SK-N-SH (cell line): ENCODE results near the gene SLIT1. TPM values are rescaled to one million over a fixed set of nuclear protein-coding genes. Genes with fewer than 3 reads are reported as not detected.

Experiments
- CTCF ChIA-PET: fragments of 300-600, 350-600 bp; formaldehyde crosslinking; extraction: SDS; loops from one replicate; lab custom pipeline; 2021; lab: Yijun Ruan, JAX
- POLR2A ChIA-PET: fragments of 350-600 bp; sonication (Branson Sonifier 250); formaldehyde crosslinking; extraction: SDS; loops from one replicate; lab custom pipeline; 2020; ENCODE audit warnings: antibody characterized with exemption, inconsistent platforms; lab: Yijun Ruan, JAX
- DNase-seq: peaks from one replicate; pipeline ENCODE4 v3.0.0; 2012
- H2AFZ ChIP-seq: fragments of 200-600 bp; sonication (generic); 2 replicates; pipeline ENCODE4 v1.8.1; 2016; ENCODE audit warnings: antibody characterized with exemption, mild to moderate bottlenecking, low read depth
- H3F3A ChIP-seq: fragments of 200-600 bp; sonication (generic); replicated peaks from 2 replicates; pipeline ENCODE3; 2016; ENCODE audit warnings: antibody characterized with exemption, mild to moderate bottlenecking; ENCODE audit not compliant: insufficient read depth
- H3K27ac ChIP-seq, 2 experiments: fragments of 200-500 bp in 1 of 2; fragments of 200-600 bp in 1 of 2; sonication (Bioruptor generic) in 1 of 2; sonication (generic), shearing (Covaris generic) in 1 of 2; 2 replicates each; pipeline versions ENCODE4 v1.5.1 to v1.6.1; 2014 to 2016; ENCODE audit warnings: low read depth in 2 of 2, inconsistent platforms in 1 of 2, low read length in 1 of 2, mild to moderate bottlenecking in 1 of 2, mixed read lengths in 1 of 2
- H3K27me3 ChIP-seq: fragments of 200-600 bp; sonication (generic), shearing (Covaris generic); 2 replicates; pipeline ENCODE4 v1.6.1; 2016; ENCODE audit warnings: mixed run types; ENCODE audit not compliant: insufficient read depth
- H3K36me3 ChIP-seq, 2 experiments: fragments of 200-500 bp in 1 of 2; fragments of 200-600 bp in 1 of 2; sonication (Bioruptor generic) in 1 of 2; sonication (generic) in 1 of 2; replicated peaks in 1 of 2; 2 replicates each; pipeline versions ENCODE3 to v1.5.1; 2014 to 2016; ENCODE audit warnings: low read length in 1 of 2, mild to moderate bottlenecking in 1 of 2; ENCODE audit not compliant: insufficient read depth in 2 of 2, control insufficient read depth in 1 of 2
- H3K4me1 ChIP-seq, 2 experiments: fragments of 200-500 bp in 1 of 2; fragments of 200-600 bp in 1 of 2; sonication (Bioruptor generic) in 1 of 2; sonication (generic), shearing (Covaris generic) in 1 of 2; 2 replicates each; pipeline versions ENCODE4 v1.5.1 to v1.6.1; 2014 to 2016; ENCODE audit warnings: low read depth in 1 of 2, low read length in 1 of 2, mixed run types in 1 of 2; ENCODE audit not compliant: insufficient read depth in 2 of 2, control insufficient read depth in 1 of 2
- H3K4me2 ChIP-seq: fragments of 200-600 bp; sonication (generic), shearing (Covaris generic); 2 replicates; pipeline ENCODE4 v1.6.1; 2017; ENCODE audit warnings: mixed run types
- H3K4me3 ChIP-seq, 2 experiments: fragments of 200-500 bp in 1 of 2; fragments of 200-600 bp in 1 of 2; sonication (Bioruptor generic) in 1 of 2; sonication (generic), shearing (Covaris generic) in 1 of 2; 2 replicates each; pipeline versions ENCODE4 v1.5.1 to v1.8.1; 2014 to 2016; ENCODE audit warnings: low read depth in 2 of 2, inconsistent platforms in 1 of 2, low read length in 1 of 2, mild to moderate bottlenecking in 1 of 2, mixed read lengths in 1 of 2, moderate library complexity in 1 of 2
- H3K79me2 ChIP-seq: fragments of 200-600 bp; sonication (generic); 2 replicates; pipeline ENCODE4 v1.8.1; 2017; ENCODE audit warnings: mild to moderate bottlenecking; ENCODE audit not compliant: insufficient read depth
- H3K9ac ChIP-seq: fragments of 200-600 bp; sonication (generic); 2 replicates; pipeline ENCODE4 v1.6.1; 2017; ENCODE audit warnings: mixed run types
- H3K9me2 ChIP-seq: fragments of 200-600 bp; sonication (generic); 2 replicates; pipeline ENCODE4 v1.6.1; 2017; ENCODE audit warnings: mixed run types
- H3K9me3 ChIP-seq: fragments of 200-600 bp; sonication (generic); 2 replicates; pipeline ENCODE4 v1.6.1; 2017; ENCODE audit warnings: mixed run types, mild to moderate bottlenecking, moderate library complexity
- H4K20me1 ChIP-seq: fragments of 200-600 bp; sonication (generic); 2 replicates; pipeline ENCODE4 v1.6.1; 2017; ENCODE audit warnings: mild to moderate bottlenecking, mixed run types; ENCODE audit not compliant: insufficient read depth
- ELF1 ChIP-seq: IDR thresholded peaks from 2 replicates; pipeline ENCODE4 v1.4.0; 2012
- FOSL2 ChIP-seq: IDR thresholded peaks from 2 replicates; pipeline ENCODE4 v1.4.0; 2012; ENCODE audit warnings: low read depth, mild to moderate bottlenecking, moderate library complexity, borderline replicate concordance
- GATA2 ChIP-seq: sonication (generic); formaldehyde crosslinking; IDR thresholded peaks from 2 replicates; pipeline ENCODE4 v1.5.0; 2020; ENCODE audit warnings: mild to moderate bottlenecking, missing genetic modification reagents
- MEF2A ChIP-seq: IDR thresholded peaks from 2 replicates; pipeline ENCODE4 v1.4.0; 2012; ENCODE audit warnings: low read depth, borderline replicate concordance
- PBX3 ChIP-seq: IDR thresholded peaks from 2 replicates; pipeline ENCODE4; 2012
- POLR2AphosphoS5 ChIP-seq: IDR thresholded peaks from 2 replicates; pipeline ENCODE4 v1.6.1; 2012; ENCODE audit warnings: low read depth, low read length
- REST ChIP-seq: IDR thresholded peaks from 2 replicates; pipeline ENCODE4 v1.6.1; 2012; ENCODE audit warnings: mild to moderate bottlenecking, low read depth, low read length, moderate library complexity
- SIN3A ChIP-seq: IDR thresholded peaks from 2 replicates; pipeline ENCODE4 v1.6.1; 2012; ENCODE audit warnings: low read depth, mild to moderate bottlenecking, low read length, moderate library complexity, borderline replicate concordance
- SMC3 ChIP-seq: IDR thresholded peaks from 2 replicates; pipeline ENCODE4 v1.6.1; 2012; ENCODE audit warnings: low read depth, low read length, improper control_type of control experiment
- TAF1 ChIP-seq: IDR thresholded peaks from 2 replicates; pipeline ENCODE4 v1.6.1; 2012; ENCODE audit warnings: low read depth, mild to moderate bottlenecking, low read length, moderate library complexity, borderline replicate concordance
- TCF12 ChIP-seq: IDR thresholded peaks from 2 replicates; pipeline ENCODE4 v1.4.0; 2012
- WGBS: methylation state at CpG from one replicate; pipeline ENCODE4 v1.1.6; 2017; ENCODE audit warnings: low lambda C conversion rate; 5-methylcytosine and 5-hydroxymethylcytosine counted together
- polyA plus RNA-seq, 3 experiments: library from polyadenylated mRNA; depleted of rRNA; stranded (reverse); fragments of >200 nt; gene quantifications; 2 replicates each; pipeline ENCODE4 v1.2.3, GENCODE V29; 2012
- TF ChIP-seq, protein P1 (sequence below): IDR thresholded peaks from 2 replicates; pipeline ENCODE4 v1.4.0; 2012; ENCODE audit warnings: low read depth, borderline replicate concordance
- TF ChIP-seq, protein P2 (sequence below): IDR thresholded peaks from 2 replicates; pipeline ENCODE4 v1.4.0; 2012; ENCODE audit warnings: low read depth, borderline replicate concordance

Gene SLIT1
- polyA plus RNA-seq, 1 of the 3 experiments (the other 2 are of a cell fraction): 0.05 TPM

DNA sequence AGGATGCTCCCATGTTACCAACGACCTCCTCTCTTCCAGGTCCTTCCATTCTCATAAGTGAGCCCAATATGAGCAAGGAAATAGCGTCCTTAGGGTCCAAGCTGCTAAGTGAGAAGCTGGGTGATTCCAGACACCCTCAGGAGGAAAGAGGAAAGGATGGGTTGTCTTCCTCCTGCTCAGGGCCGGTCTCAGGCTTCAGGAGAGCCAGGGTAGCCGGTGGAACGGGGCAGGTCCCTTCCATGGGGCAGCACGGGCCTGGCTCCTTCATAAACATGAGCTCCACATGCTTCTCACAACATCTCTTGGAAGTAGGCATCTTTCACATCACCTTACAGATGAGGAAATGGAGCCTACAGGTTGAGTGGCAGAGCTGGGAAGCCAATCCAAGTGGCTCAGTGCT is 12.7 kb downstream of the SLIT1 start:
- H3K27me3 ChIP-seq: peaks cover 20% of the 10 kb centered on the region; the same call in 1 of the 2 replicates
- no peak for DNase-seq
- no peaks in the 10 kb centered on the region for H3F3A ChIP-seq
- 43% methylated on average over 6 of the region's 6 CpGs for WGBS
- H3K27ac ChIP-seq: no peak overlapping the region
- no peaks in the 10 kb centered on the region for H3K79me2 ChIP-seq
- H4K20me1 ChIP-seq: no peaks in the 10 kb centered on the region
- peaks cover 0 to 17% of the 10 kb centered on the region in 2 experiments; a peak in 1 of 4 replicates for H3K4me1 ChIP-seq
- no peak overlapping the region for H2AFZ ChIP-seq
- H3K9me3 ChIP-seq: no peaks in the 10 kb centered on the region
- H3K4me2 ChIP-seq: no peak overlapping the region
- no peak overlapping the region for H3K4me3 ChIP-seq
- no peaks in the 10 kb centered on the region for H3K36me3 ChIP-seq
- H3K9me2 ChIP-seq: no peaks in the 10 kb centered on the region
- TF ChIP-seq GATA2 (CRISPR knock-in tag): no peak
- no peak for TF ChIP-seq REST
- no peak for TF ChIP-seq ELF1
- TF ChIP-seq PBX3: no peak
- no peak for TF ChIP-seq SIN3A
- TF ChIP-seq TAF1: no peak
- TF ChIP-seq FOSL2: no peak
- TF ChIP-seq MEF2A: no peak
- TF ChIP-seq TCF12: no peak
- TF ChIP-seq SMC3: no peak
- TF ChIP-seq POLR2AphosphoS5: no peak
- TF ChIP-seq, protein P1, sequence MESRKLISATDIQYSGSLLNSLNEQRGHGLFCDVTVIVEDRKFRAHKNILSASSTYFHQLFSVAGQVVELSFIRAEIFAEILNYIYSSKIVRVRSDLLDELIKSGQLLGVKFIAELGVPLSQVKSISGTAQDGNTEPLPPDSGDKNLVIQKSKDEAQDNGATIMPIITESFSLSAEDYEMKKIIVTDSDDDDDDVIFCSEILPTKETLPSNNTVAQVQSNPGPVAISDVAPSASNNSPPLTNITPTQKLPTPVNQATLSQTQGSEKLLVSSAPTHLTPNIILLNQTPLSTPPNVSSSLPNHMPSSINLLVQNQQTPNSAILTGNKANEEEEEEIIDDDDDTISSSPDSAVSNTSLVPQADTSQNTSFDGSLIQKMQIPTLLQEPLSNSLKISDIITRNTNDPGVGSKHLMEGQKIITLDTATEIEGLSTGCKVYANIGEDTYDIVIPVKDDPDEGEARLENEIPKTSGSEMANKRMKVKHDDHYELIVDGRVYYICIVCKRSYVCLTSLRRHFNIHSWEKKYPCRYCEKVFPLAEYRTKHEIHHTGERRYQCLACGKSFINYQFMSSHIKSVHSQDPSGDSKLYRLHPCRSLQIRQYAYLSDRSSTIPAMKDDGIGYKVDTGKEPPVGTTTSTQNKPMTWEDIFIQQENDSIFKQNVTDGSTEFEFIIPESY: no peak
- TF ChIP-seq, protein P2, sequence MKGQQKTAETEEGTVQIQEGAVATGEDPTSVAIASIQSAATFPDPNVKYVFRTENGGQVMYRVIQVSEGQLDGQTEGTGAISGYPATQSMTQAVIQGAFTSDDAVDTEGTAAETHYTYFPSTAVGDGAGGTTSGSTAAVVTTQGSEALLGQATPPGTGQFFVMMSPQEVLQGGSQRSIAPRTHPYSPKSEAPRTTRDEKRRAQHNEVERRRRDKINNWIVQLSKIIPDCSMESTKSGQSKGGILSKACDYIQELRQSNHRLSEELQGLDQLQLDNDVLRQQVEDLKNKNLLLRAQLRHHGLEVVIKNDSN: no peak
- CTCF ChIA-PET: interaction anchor here (1.0 to 2.6 kb wide), 4 partner anchors 23 to 100 kb away, joined by 3 to 13 read pairs (median 7); no protein-coding TSS in a partner anchor
- H3K9ac ChIP-seq: no peak overlapping the region
- POLR2A ChIA-PET: no interaction called here
